ENCODE data around the gene CFAP300.

CFAP300 gene
- total RNA-seq = 0 to 0.08 (median 0) reads per million in 4 donors

DNA sequence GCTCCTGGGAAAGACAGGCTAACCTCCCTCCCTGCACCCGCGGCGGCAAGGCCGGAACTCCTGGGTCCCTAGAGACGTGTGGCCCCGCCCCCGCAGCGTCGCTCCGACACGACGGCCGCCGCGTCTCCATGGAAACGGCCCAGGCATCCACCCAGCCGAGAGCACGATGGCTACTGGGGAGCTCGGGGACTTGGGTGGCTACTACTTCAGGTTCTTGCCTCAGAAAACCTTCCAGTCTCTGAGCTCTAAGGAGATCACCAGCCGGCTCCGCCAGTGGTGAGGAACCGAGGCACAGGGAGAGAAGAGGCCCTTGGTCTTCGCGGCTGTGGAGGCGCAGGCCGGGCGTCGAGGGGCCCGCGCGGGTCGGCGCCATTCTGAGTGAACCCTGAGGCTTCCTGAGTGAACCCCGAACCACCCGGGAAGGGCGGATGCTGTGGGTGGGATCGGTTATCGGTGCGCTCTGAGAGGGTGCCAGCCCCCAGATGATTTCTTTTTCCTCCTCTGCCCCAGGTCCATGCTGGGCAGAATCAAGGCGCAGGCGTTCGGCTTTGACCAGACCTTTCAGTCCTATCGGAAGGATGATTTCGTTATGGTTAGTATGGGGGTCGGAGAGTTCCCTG, at the start of gene CFAP300:
TSS of gene CFAP300 (plus strand) at position 133 of the 620 bp plus-strand sequence. CDS start at position 167, 34 bp downstream.
- DNase-seq = peak in 4 of 5 donors; percentile 16 to 52 (median 22)

DNA sequence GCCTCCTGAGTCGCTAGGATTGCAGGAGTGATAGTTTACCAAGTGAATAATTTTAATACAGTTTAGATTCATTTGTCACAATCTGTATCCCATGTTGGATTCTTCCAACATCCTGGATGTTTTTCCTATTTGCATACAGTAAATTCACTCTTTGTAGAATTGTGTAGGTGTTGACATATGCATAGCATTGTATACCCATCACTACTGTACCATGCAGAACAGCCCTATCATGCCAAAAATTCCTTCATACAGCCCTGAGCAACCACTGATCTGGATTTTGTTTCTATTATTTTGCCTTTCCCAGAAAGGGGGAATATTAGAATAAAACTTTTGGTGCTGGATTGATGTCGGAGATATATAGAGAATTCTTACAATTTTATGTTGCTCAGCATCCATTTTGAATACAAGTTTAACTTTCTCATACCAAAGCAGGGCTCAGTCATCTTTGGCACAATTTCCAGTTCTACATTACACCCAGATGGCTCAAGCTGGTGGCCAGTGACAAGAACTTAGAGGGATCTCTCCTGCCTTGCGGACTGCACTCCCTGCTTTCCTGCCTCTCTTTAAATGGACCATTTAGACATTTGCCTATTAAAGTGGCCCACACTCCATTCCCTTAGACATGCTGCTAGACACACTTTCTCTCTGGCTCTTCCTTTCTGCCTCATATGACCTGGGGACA, 45.4 kb upstream of the CFAP300 start:
- no peak for DNase-seq

DNA sequence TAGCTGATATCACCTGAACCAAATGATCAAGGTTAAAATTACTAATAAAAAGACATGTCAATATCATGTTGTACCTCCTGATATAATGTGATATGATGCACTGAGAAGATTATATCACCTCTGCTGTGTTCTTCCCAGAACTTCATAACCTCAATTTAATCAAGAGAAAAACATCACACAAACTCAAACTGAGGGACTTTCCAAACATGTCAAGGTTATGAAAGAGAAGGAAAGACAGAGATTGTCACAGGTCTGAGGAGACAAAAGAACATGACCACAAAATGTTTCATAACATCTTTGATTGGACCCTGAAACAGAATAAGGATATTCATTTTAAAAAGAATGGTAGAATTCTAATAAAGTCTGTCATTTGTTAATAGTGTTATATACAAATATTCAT, 43.0 kb upstream of the CFAP300 start:
- DNase-seq = no peak

DNA sequence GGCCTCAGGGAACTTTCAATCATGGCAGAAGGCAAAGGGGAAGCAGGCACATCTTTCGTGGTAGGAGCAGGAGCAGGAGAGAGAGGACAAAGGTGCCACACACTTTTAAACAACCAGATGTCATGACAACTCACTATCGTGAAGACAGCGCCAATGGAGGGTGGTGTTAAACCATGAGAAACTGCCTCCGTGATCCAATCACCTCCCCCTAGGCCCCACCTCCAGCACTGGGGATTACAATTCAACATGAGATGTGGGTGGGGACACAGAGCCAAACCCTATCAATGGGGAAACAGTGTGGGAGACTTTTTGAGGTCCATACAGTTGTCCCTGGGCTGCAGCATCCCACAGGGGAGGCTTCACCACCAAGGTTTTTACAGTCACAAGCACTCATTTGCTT, 41.9 kb upstream of the CFAP300 start:
- DNase-seq = no peak

DNA sequence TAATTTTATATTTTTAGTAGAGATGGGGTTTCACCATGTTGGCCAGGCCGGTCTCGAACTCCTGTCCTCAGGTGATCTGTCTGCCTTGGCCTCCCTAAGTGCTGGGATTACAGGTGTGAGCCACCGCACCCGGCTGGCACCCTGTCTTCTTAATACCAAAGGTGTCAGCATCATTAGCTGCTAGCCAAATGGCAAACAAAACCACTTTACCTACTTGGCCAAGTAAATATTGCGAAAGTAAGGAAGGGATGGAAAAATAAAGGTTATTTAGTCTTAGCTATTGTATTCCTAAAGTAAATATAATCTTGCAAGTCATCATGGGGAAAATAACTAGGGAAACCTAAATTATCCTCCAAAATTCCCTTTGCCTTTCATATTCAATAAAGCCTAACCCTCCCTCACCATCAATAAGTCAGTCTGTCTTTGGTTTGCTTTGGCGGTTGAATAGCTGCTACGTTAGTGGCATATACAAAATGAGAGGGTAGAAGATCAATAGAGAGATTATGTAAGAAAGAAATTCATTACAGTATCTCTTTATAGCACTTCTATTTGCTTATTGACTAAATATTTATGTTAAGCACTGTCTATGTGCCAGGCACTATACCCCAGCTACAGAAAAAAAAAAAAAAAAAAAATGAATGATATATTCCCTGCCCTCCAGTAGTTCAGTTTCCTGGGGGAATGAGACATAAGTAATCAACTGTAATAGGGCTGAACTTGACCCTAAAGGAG, 40.2 kb upstream of the CFAP300 start:
- DNase-seq = no peak

DNA sequence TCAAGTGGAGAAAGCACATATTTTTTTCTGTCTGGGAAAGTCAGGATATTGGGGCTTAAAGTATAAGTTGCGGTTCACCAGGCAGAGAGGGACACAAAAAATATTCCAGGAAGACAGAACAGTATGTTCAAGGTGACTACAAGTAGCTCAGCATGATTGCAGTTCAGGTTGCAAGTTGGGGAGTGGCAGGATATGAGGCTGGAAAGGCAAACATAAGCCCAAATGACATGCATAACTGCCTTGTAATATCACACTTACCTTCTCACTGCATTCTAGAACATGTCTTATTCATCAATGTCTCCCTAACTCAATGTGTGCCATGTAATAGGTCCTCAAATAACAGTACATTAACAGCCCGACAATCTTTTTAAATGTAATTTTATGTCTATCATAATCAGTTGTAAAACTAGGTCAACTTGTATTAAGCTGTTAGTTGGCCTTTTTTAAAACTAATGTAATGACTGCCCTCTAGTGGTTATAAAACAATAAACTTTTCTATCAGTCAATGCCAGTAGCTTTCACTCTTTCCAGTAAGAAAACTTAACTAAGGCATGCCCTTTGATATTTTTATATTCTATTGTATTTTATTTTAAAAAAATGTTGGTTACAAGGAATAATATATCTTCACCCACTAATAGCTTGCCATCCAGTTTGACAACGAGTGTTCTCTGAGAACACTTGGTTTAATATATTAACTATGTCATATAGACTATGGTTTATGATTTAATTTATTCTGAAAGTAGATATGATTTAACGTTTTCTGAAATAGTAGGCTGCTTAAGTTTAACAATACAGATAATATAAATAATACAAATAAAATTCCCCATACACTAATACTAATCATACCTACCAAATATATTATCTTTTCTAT, 39.4 kb upstream of the CFAP300 start:
- peak in 1 of 5 donors; percentile 12 for DNase-seq

DNA sequence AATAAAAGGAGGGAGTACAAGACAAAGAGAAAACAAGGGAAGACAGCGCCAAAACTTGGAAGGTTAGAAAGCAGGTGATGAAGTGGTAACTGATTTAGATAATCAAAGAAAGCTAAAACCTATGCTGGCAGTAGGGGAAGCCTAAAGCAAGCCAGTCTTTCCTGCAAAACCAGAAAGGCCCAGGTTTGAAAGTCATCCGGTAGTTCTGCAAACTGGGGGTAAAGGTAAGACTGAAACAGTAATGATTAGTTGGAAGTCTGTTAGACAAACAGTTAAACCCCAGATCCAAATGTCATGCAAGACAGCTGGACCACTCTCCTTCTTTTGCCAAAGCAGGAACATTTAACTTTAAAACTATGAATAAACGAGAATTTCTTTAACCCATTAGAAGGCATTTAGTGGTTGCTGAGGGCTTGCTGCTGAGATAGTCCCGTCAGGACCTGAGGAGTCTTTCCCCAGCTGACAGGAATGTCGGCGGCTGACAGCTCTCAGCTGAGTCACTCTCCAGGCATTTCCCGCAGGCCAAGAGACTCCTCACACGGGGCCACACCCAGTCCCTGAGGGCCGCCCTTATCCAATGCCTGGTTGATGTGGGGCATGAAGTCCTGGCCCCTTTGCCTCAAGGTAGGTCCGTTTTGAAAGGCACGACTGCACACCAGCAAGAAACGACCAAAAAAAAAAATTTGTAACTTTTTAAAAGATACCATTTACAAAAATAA, 36.3 kb upstream of the CFAP300 start:
- DNase-seq = no peak

DNA sequence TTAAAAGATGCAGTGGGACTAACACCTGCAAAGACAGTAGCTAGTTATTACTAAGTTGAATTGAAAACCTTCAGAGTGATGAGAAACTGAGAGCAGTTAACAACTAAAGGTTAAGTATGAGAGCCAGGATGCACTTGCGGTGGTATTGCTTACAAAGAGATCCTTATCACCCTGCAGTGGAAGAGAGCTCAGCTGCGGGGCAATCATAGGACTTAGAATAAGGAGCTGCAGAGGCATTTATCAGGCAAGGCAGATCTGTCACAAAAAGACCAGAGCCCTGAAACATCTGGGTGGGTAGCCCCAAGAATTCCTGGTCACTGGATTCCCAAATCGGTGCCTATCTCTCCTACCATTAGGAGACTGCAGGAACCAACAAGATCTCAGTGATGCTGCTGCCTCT, 34.3 kb upstream of the CFAP300 start:
- peak in 1 of 5 donors; percentile 30 for DNase-seq

DNA sequence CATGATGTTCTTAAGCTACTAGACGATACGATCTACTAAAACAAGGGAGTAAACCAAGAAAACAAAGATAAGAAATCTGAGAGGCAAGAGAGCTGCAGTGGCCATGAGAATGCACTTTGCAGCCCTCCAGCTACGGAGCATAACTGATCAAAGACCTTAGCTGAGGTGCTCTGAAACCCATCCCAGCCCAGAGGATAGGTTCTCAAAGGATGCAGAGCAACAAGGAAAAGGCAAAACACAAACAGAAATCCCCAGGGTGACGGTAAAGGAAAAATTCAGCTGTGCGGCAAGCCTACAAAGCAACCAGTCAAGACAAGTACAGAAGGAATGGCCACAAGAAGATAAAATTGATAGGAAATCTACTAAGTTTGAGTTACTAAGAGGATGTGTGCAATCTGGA, 32.5 kb upstream of the CFAP300 start:
- DNase-seq = no peak

DNA sequence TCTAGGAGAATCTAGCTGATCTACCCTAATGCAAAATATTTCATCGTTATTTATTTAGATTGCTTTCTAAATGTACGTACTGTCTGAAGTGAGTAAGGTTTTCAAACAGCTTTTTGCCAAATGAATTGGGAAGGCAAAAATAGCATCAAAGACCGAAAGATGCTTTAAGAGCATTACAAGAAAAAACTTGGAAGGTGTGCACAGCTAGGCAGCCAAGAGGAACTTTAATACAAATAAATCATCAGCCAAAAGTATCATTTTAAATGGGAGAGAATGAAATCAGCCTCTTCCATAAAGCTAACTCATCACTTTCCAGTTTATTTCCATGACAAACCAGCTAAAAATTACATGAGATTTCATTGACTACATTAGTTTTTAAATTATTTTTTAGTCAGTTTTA, 30.2 kb upstream of the CFAP300 start:
- DNase-seq = no peak

DNA sequence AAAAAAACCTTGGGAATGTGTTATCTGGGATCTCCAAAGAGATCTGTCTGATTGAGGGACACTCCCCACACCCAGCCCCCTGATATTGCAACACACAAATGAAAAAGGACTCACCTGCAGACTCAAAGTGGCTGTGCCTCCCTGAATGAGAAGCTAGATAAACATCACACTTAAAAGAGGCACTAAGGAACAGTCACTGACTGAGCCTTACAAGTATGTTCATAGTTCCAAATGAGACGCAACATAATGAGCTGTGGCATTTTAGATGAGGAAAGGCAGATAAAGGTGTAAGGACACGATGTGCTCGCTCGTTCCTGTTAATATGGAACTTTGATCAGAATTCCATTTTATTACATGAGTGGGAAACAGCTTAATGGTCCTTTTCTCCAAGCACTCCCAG, 21.0 kb upstream of the CFAP300 start:
- DNase-seq = no peak

DNA sequence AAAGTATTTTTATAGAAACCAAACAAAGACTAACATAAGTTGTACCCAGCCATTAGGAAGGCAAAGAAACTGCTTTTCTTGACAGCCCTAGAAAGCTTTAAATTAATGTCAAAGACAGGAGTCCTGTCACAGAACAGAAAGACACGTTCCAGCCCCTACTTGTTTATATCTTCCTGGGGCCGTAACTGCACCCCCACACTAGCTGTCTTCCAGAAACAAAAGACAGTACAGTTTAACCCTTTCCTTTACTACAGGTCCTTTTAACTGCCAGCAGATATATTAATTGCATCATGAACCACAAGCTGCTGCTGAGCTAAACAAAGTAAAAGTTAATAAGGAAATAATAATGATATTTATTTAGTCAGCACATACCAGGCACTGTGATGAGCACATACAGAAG, 20.3 kb upstream of the CFAP300 start:
- no peak for DNase-seq

DNA sequence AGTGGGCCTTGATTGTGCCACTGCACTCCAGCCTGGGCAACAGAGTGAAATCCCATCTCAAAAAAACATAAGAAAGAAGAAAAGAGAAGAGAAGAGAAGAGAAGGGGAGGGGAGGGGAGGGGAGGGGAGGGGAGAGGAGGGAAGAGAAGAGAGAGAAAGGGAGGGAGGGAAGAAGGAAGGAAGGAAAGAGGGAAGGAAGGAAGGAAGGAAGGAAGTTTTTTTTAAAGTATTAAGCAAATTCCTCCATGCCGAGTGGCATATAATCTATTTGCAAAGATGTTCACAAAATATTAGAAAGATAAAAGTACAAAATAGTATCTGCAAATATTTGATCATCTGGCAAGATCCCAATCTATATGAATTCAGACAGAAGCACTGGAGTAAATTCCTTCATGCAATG, 10.5 kb upstream of the CFAP300 start:
- no peak for DNase-seq

DNA sequence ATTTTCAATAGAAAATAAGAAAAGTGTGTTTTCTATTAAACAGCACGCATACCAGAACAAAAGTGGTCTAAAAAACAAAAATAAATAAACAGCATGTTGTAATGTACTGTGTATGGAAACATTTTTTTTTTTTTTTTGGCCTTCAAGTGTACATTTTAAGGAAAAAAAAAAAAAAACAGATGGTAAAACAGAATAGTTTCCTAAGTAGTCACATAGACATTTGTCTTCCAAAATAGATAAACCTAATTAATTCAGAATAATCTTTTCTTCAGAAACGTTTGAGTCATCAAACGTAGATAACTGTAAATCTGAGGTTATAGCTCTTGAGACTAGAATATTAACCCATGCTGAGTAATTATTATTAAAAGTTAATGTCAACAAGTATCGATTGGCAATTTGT, 396 bp upstream of the CFAP300 start:
- DNase-seq = no peak

DNA sequence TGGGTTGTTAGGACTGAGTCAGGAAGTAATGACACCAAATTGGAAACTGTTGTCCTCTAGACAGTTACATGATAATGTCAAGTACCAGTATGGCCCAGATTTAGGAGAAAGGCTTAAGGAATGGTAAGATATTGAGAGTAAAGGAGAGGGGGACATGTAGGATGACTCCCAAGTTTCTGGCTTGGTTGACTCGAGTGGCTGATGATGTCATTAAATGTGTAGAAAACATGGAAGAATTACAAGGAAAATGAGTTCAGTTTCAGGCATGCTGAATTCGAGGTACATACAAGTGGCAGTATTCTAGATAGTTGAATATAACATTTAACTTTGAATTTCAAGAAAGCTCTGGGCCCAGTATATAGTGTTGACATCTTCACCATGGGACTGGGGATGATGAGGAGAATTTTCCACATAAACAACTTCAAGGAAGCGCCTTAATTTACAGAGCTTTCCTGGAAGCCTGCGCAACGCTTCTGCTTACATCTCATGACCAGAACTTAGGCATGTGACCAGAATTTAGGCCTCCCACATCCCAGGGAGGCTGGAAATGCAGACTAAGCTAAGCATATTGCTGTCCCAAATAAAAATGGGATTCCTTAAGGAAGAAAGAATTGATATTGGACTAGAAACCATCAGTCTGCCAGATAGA, 3.8 kb downstream of the CFAP300 start:
- DNase-seq = no peak

DNA sequence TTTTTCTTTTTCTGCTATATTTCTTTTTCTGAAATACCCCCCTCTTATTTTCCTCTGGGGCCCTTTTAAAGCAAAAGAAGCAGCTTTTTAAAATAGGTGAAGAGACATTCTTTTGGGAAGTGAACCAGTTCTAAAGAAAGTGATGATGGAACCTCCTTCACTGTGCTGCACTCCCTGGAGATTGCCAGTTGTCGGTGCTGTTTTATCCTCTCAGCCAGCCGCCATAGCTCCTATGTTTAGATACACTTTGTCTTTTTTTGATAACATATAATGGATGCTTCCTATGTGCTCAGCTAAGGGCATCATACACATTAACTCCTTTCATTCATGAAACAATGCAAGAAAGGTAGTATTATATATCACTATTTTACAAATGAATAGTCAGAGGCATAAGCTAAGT, 14.0 kb downstream of the CFAP300 start:
- DNase-seq = no peak

DNA sequence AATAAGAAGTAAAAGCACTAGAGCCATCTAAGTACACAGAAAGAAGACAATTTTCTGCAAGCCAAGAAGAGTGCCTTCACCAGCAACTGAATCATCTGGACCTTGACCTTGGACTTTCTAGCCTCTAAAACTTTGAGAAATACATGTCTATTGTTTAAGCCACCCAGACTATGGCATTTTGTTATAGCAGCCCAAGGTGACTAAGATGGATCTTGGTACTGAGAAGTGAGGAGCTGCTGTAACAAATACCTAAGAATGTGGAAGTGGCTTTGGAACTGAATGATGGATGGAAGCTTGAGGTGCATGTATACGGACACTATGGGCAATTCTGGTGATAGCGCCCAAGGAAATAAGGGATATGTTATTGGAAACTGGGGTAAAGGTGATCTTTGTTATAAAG, 14.9 kb downstream of the CFAP300 start:
- DNase-seq = no peak

DNA sequence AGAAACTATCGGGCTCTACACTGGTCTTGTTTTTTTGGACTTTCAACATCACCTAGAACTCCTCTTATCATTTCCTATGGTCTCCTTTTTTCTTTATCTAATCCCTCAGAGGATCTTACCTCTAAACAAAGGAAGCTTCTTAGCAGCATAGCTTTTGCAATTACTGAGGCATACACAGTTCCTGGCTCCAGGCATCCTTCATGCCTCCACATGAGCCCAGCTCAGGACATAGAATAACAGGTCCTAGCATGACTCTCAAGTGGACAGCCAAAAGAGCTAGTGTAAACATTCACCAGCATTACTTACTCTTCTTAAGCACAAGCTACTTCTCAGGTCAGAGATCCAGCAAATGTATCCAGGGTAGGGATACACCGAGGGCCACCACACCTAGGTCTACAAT, 17.1 kb downstream of the CFAP300 start:
- no peak for DNase-seq

DNA sequence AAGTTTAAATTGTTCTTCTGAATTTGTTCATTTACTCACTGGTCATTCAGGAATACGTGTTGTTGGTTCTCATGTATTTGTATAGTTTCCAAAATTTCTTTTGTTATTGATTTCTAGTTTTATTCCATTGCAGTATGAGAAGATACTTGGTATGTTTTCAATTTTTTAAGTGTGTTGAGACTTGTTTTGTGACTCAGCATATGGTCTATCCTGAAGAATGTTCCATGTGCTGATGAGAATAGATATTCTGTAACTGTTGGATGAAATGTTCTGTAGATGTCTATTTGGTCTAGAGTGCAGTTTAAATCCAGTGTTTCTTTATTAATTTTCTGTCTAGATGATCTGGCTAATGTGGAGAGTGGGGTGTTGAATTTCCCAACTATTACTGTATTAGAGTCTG, 23.5 kb downstream of the CFAP300 start:
- DNase-seq = no peak

DNA sequence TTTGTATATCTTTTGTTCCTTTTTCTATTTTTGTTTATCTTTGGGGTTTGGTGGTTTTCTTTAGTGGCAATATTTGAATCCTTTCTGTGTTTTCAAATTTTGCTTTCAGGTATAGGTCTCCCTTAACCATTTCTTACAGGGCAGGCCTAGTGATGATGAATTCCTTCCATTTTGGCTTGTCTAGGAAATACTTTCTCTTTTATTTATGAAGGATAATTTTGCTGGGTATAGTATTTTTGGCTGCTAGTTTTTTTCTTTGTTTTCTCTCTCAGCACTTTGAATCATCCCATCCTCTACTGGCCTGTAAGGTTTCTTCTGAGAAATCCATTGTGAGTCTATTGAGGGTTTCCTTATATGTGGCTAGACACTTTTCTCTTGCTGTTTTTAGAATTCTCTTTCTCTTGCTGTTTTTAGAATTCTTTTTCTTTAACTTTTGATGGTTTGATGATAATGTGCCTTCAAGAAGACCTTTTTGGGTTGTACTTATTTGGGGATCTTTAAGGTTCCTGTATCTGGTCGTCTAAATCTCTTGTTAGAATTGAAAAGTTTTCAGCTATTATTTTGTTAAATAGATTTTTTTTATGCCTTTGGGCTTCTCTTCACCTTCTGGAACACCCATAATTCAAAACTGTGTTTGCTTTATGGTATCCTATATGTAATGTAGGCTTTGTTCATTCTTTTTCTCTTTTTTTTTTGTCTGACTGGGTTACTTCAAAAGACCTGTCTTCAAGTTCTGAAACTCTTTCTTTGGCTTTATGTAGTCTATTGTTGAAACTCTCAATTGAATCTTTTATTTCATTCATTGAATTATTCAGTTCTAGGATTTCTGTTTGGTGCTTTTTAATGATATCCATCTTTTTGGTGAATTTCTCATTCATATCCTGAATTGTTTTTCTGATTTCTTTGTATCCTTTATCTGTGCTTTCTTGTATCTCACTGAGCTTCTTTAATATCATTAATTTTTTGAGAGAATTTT, 24.5 kb downstream of the CFAP300 start:
- DNase-seq = no peak

DNA sequence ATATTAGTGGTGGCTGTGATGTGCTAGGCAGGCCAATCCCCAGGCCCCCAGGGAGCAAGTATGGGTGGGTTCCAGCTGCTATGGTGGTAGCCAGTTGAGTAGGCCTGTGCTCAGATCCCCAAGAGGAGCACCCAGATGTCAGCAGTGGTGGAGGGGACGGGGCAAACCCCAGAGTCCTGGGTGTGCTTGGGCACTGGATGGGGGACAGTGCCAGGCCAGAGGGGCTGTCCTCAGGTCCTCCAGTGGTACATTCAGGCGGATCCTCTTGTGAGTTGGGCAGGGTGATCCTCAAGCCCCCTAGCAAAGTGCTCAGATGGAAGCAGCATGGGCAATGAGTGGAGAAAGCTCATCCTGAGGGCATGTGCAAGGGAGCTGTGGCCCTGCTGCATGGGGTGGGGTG, 26.0 kb downstream of the CFAP300 start:
- DNase-seq = no peak

Measured in T-helper 1 cell (primary cell).